Retinal pigment epithelial cell (primary cell): ENCODE measurements around the gene BARD1.

Experiments
- DNase-seq: peaks from one replicate; pipeline ENCODE4 v3.0.0-alpha.2; 2010; ENCODE audit warnings: low read depth
- H3K4me3 ChIP-seq: 2 replicates; pipeline ENCODE4 v1.5.1; 2011; ENCODE audit warnings: mild to moderate bottlenecking, low read length, control low read depth, moderate library complexity
- TF ChIP-seq, protein P1 (sequence below): conservative IDR thresholded peaks from 2 replicates; pipeline ENCODE4 v1.5.1; 2011; ENCODE audit warnings: low read depth, low read length, control low read depth, inconsistent platforms

The BARD1 gene

DNA sequence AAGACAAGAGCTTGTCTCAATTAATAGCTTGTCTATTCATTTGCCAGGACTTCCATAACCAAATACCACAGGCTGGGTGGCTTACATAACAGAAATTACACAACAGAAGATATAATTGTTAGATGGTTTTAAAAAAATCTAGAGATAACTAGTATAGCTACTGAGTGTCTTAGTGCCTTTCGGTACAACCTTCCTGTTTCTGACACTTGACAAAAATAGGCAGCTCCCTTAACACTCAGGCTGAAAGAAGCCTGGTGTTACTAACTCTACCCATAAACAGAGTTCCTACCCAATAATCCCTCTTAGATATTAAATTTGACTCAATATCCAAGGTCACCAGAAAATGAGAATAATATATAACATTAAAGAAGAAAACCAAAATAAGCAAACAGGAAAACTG lies 129.7 kb downstream of the BARD1 start:
- no peak overlapping the region for H3K4me3 ChIP-seq
- no peak for DNase-seq
- TF ChIP-seq, protein P1, sequence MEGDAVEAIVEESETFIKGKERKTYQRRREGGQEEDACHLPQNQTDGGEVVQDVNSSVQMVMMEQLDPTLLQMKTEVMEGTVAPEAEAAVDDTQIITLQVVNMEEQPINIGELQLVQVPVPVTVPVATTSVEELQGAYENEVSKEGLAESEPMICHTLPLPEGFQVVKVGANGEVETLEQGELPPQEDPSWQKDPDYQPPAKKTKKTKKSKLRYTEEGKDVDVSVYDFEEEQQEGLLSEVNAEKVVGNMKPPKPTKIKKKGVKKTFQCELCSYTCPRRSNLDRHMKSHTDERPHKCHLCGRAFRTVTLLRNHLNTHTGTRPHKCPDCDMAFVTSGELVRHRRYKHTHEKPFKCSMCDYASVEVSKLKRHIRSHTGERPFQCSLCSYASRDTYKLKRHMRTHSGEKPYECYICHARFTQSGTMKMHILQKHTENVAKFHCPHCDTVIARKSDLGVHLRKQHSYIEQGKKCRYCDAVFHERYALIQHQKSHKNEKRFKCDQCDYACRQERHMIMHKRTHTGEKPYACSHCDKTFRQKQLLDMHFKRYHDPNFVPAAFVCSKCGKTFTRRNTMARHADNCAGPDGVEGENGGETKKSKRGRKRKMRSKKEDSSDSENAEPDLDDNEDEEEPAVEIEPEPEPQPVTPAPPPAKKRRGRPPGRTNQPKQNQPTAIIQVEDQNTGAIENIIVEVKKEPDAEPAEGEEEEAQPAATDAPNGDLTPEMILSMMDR: no peak

DNA sequence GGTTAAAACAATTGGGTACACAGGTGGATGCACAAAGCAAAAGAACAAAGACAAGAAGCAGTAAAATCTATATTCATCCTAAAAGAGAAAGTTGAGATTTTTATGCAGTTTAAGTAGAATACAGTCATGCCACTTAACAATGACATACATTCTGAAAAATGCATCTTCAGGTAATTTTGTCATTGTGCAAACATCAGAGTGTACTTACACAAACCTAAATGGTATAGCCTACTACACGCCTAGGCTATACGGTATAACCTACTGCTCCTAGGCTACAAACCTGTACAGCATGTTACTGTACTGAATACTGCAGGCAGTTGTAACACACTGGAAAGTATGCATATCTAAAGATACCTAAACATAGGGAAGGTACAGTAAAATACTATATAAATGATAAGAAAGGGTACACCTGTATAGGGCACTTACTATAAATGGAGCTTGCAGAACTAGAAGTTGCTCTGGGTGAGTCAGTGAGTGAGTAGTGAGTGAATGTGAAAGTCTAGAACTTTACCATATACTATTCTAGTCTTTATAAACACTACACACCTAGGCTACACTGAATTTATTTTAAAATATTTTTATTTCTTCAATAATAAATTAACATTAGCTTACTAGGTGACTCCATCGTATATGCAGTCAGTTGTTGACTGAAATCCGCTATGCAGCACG lies 132.9 kb downstream of the BARD1 start:
- DNase-seq: no peak
- H3K4me3 ChIP-seq: no peak overlapping the region
- TF ChIP-seq, protein P1: no peak
